Measurements from ENCODE around the gene USP28.

DNA sequence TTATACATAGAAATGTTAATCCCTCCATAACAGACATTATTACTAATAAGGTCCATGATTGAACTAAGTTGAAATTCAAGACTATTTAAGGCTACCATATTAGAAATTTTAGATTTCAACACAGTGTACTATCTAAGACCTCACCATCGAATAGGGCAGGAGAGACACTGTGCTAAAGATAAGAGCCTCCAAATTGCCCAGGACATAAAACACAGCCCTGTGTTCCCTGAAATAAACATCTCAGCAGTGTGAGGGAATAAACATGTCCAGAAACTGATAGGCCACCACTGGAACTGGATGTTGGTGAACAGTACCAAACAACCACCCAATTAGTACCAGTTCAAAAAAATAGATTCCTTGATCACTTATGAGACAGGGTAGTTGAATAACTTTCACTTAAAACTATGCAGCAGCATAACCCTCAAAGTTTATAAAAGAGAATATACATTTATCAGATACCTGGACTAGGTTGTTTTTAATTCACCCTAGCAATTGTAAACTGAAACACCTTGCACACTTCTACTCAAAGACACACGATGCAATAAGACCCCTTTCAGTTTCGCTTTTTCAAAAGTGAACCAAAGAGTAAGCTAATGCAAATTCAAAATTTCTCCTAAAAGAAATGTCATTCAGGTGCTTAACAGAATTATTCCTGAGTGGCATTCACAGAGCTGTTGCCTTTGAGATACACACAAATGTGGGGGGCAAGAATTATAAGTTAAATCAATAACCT, 34.3 kb downstream of the USP28 start:
- TF ChIP-seq, protein P1, sequence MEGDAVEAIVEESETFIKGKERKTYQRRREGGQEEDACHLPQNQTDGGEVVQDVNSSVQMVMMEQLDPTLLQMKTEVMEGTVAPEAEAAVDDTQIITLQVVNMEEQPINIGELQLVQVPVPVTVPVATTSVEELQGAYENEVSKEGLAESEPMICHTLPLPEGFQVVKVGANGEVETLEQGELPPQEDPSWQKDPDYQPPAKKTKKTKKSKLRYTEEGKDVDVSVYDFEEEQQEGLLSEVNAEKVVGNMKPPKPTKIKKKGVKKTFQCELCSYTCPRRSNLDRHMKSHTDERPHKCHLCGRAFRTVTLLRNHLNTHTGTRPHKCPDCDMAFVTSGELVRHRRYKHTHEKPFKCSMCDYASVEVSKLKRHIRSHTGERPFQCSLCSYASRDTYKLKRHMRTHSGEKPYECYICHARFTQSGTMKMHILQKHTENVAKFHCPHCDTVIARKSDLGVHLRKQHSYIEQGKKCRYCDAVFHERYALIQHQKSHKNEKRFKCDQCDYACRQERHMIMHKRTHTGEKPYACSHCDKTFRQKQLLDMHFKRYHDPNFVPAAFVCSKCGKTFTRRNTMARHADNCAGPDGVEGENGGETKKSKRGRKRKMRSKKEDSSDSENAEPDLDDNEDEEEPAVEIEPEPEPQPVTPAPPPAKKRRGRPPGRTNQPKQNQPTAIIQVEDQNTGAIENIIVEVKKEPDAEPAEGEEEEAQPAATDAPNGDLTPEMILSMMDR (IDR thresholded peaks at IDR 0.05; ENCODE audit: low read length), result no peak
- TF ChIP-seq EZH2 (optimal IDR thresholded peaks at IDR 0.05; ENCODE audit: low read depth, low read length), result no peak
